ENCODE data around the gene GPX6.

DNA sequence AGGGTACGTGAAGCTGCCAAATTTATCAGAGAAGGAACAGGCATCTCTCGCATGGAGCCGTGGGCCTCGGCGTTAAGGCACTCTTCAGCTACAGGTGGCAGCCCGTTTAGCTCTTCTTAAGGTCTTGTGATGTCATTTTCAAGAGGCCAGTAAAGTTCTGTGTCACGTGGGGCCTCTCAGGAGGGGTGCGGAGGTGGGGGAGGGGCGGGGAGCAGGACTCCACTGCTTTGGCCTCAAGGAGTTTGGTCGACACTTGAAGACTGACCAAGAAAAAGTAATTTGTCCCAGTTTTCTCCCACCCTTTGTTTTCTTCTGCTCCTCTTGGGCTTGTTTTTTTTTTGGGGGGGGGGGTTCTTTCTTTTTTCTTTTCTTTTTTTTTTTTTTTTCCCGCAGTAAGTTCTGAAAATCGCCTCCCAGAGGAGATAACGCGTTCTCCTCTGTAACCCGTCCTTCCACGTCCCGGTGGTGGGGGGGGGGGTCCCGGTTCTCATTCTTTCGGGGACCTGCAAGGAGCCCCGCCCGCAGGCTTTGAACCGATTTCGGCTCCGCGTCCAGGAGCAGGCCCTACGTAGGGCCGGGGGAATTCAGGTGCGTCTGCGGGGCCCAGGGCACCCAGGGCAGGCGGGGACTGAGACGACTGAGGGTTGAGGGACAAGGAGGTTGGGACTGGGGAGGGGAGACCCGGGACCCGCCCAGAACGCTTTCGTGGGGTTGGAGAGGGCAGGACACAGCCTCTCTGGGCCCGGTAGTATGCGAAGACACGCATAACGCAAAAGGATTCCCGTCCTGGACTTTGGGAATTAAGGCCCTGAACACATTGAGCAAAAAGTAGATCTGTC is 26.0 kb downstream of the GPX6 start:
- TF ChIP-seq, protein P1, sequence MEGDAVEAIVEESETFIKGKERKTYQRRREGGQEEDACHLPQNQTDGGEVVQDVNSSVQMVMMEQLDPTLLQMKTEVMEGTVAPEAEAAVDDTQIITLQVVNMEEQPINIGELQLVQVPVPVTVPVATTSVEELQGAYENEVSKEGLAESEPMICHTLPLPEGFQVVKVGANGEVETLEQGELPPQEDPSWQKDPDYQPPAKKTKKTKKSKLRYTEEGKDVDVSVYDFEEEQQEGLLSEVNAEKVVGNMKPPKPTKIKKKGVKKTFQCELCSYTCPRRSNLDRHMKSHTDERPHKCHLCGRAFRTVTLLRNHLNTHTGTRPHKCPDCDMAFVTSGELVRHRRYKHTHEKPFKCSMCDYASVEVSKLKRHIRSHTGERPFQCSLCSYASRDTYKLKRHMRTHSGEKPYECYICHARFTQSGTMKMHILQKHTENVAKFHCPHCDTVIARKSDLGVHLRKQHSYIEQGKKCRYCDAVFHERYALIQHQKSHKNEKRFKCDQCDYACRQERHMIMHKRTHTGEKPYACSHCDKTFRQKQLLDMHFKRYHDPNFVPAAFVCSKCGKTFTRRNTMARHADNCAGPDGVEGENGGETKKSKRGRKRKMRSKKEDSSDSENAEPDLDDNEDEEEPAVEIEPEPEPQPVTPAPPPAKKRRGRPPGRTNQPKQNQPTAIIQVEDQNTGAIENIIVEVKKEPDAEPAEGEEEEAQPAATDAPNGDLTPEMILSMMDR (IDR thresholded peaks at IDR 0.05) = no peak
- TF ChIP-seq POLR2AphosphoS5 (IDR thresholded peaks at IDR 0.05; ENCODE audit: low read depth, low read length) (no peak), SIN3A (IDR thresholded peaks at IDR 0.05; ENCODE audit: borderline replicate concordance, insufficient read depth, low read depth, low read length) (no peak)
- TF ChIP-seq, protein P2, sequence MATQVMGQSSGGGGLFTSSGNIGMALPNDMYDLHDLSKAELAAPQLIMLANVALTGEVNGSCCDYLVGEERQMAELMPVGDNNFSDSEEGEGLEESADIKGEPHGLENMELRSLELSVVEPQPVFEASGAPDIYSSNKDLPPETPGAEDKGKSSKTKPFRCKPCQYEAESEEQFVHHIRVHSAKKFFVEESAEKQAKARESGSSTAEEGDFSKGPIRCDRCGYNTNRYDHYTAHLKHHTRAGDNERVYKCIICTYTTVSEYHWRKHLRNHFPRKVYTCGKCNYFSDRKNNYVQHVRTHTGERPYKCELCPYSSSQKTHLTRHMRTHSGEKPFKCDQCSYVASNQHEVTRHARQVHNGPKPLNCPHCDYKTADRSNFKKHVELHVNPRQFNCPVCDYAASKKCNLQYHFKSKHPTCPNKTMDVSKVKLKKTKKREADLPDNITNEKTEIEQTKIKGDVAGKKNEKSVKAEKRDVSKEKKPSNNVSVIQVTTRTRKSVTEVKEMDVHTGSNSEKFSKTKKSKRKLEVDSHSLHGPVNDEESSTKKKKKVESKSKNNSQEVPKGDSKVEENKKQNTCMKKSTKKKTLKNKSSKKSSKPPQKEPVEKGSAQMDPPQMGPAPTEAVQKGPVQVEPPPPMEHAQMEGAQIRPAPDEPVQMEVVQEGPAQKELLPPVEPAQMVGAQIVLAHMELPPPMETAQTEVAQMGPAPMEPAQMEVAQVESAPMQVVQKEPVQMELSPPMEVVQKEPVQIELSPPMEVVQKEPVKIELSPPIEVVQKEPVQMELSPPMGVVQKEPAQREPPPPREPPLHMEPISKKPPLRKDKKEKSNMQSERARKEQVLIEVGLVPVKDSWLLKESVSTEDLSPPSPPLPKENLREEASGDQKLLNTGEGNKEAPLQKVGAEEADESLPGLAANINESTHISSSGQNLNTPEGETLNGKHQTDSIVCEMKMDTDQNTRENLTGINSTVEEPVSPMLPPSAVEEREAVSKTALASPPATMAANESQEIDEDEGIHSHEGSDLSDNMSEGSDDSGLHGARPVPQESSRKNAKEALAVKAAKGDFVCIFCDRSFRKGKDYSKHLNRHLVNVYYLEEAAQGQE (IDR thresholded peaks at IDR 0.05; ENCODE audit: insufficient read depth in 1 of 2, low read depth in 2 of 2, low read length in 1 of 2) = no peak

Measured in Panc1 (cell line).